Activated T-cell treated with anti-CD3 and anti-CD28 coated beads, Interleukin-2, amount 50 U/mL, for 4 hours (primary cell): ENCODE data around the gene PHPT1. TPM values are rescaled to one million over a fixed set of nuclear protein-coding genes. Genes with fewer than 3 reads are reported as not detected.
"Not testable (repeated sequence)": the region's sequence is repeated elsewhere in the genome, so short reads cannot be mapped to it uniquely, and the experiment has no call there.

ENCODE experiments used
- ATAC-seq, 2 donors: fragments of 200-7000 bp; cut with Tn5 transposase; one replicate each; pipeline ENCODE4 v1.10.0; 2021
- DNase-seq: peaks from one replicate; pipeline ENCODE4 v3.0.0-alpha.2; 2020
- H3K27me3 Mint-ChIP-seq: one replicate; pipeline ENCODE4 v1.8.0; 2021; ENCODE audit warnings: low read depth, mixed read lengths
- H3K36me3 Mint-ChIP-seq: one replicate; pipeline ENCODE4 v1.8.0; 2022; ENCODE audit warnings: mixed read lengths; ENCODE audit not compliant: insufficient read depth
- H3K4me1 Mint-ChIP-seq: one replicate; pipeline ENCODE4 v1.8.0; 2021; ENCODE audit warnings: low read depth, mixed read lengths
- H3K4me3 Mint-ChIP-seq: one replicate; pipeline ENCODE4 v1.8.0; 2021; ENCODE audit warnings: mild to moderate bottlenecking, moderate library complexity, mixed read lengths
- H3K9me3 Mint-ChIP-seq: one replicate; pipeline ENCODE4 v1.8.0; 2021; ENCODE audit warnings: mixed read lengths
- total RNA-seq, 3 donors: library from RNA; stranded (reverse); gene quantifications; one replicate each; pipeline ENCODE4 v1.2.1, GENCODE V29; 2021

PHPT1 gene
- total RNA-seq, 3 donors from 2014 or later, result 112 to 120 (median 119) TPM

- Mint-ChIP-seq H3K4me3 (peak overlapping the region; percentile 87), H3K27me3 (no peaks in the 10 kb centered on the region), H3K36me3 (peaks cover 9% of the 10 kb centered on the region), H3K4me1 (peaks cover 12% of the 10 kb centered on the region), H3K9me3 (no peaks in the 10 kb centered on the region)
- DNase-seq, result no peak
- no peak for ATAC-seq
These were observed 16.0 kb downstream of the PHPT1 start for GRCh38 chr9:136865041-136865767.

- ATAC-seq (peak; percentile 21 to 29), DNase-seq (no peak)
- peak overlapping the region; percentile 87 for H3K4me3 Mint-ChIP-seq
- peaks cover 12% of the 10 kb centered on the region for H3K4me1 Mint-ChIP-seq
- H3K9me3 Mint-ChIP-seq, result no peaks in the 10 kb centered on the region
- H3K36me3 Mint-ChIP-seq, result peaks cover 9% of the 10 kb centered on the region
- no peaks in the 10 kb centered on the region for H3K27me3 Mint-ChIP-seq
These were observed 16.5 kb downstream of the PHPT1 start for GRCh38 chr9:136865768-136866103.

GRCh38 chr9:136866898-136867421 is 17.8 kb downstream of the PHPT1 start:
- not testable (repeated sequence) for H3K36me3 Mint-ChIP-seq, DNase-seq, ATAC-seq, H3K27me3 Mint-ChIP-seq, H3K9me3 Mint-ChIP-seq
- peaks cover 12% of the 10 kb centered on the region for H3K4me1 Mint-ChIP-seq
- H3K4me3 Mint-ChIP-seq, result peak overlapping the region; percentile 79

GRCh38 chr9:136867480-136867879 is 18.3 kb downstream of the PHPT1 start:
- Mint-ChIP-seq H3K4me3 (peak overlapping the region; percentile 79), H3K9me3 (no peaks in the 10 kb centered on the region), H3K36me3 (peaks cover 7% of the 10 kb centered on the region), H3K27me3 (no peaks in the 10 kb centered on the region), H3K4me1 (peaks cover 12% of the 10 kb centered on the region)
- ATAC-seq, result no peak
- DNase-seq, result no peak

GRCh38 chr9:136867917-136868316 is 18.7 kb downstream of the PHPT1 start:
- Mint-ChIP-seq H3K4me1 (peaks cover 12% of the 10 kb centered on the region), H3K36me3 (peaks cover 7% of the 10 kb centered on the region), H3K4me3 (peak overlapping the region; percentile 79), H3K9me3 (no peaks in the 10 kb centered on the region), H3K27me3 (no peaks in the 10 kb centered on the region)
- ATAC-seq (no peak), DNase-seq (no peak)

- H3K9me3 Mint-ChIP-seq, result no peaks in the 10 kb centered on the region
- DNase-seq, result no peak
- H3K4me3 Mint-ChIP-seq, result peak overlapping the region; percentile 29
- peaks cover 10% of the 10 kb centered on the region for H3K4me1 Mint-ChIP-seq
- no peaks in the 10 kb centered on the region for H3K27me3 Mint-ChIP-seq
- no peak for ATAC-seq
- H3K36me3 Mint-ChIP-seq, result peaks cover 6% of the 10 kb centered on the region
These were observed 19.4 kb downstream of the PHPT1 start for GRCh38 chr9:136868644-136869043.

GRCh38 chr9:136869611-136870010 is 20.4 kb downstream of the PHPT1 start:
- H3K9me3 Mint-ChIP-seq, H3K36me3 Mint-ChIP-seq, H3K27me3 Mint-ChIP-seq, H3K4me3 Mint-ChIP-seq, H3K4me1 Mint-ChIP-seq, DNase-seq, ATAC-seq: not testable (repeated sequence)

- ATAC-seq (no peak), DNase-seq (no peak)
- peaks cover under 1% of the 10 kb centered on the region for H3K4me1 Mint-ChIP-seq
- H3K27me3 Mint-ChIP-seq, result no peaks in the 10 kb centered on the region
- H3K36me3 Mint-ChIP-seq, result no peaks in the 10 kb centered on the region
- no peaks in the 10 kb centered on the region for H3K9me3 Mint-ChIP-seq
- H3K4me3 Mint-ChIP-seq, result no peak overlapping the region
These were observed 25.9 kb downstream of the PHPT1 start for GRCh38 chr9:136875155-136875554.

- no peaks in the 10 kb centered on the region for H3K9me3 Mint-ChIP-seq
- H3K27me3 Mint-ChIP-seq, result no peaks in the 10 kb centered on the region
- ATAC-seq, result no peak
- H3K36me3 Mint-ChIP-seq, result no peaks in the 10 kb centered on the region
- H3K4me1 Mint-ChIP-seq, result peaks cover 10% of the 10 kb centered on the region
- no peak for DNase-seq
- no peak overlapping the region for H3K4me3 Mint-ChIP-seq
These were observed 27.3 kb downstream of the PHPT1 start for GRCh38 chr9:136876476-136876875.

- H3K27me3 Mint-ChIP-seq, result no peaks in the 10 kb centered on the region
- H3K9me3 Mint-ChIP-seq, result no peaks in the 10 kb centered on the region
- H3K4me1 Mint-ChIP-seq, result peaks cover 40% of the 10 kb centered on the region
- no peak overlapping the region for H3K4me3 Mint-ChIP-seq
- no peak for ATAC-seq
- H3K36me3 Mint-ChIP-seq, result no peaks in the 10 kb centered on the region
- no peak for DNase-seq
These were observed 31.4 kb downstream of the PHPT1 start for GRCh38 chr9:136880651-136881050.

- H3K36me3 Mint-ChIP-seq, result no peaks in the 10 kb centered on the region
These were observed 32.5 kb downstream of the PHPT1 start for GRCh38 chr9:136881691-136882108.

GRCh38 chr9:136882109-136882946 is 33.1 kb downstream of the PHPT1 start:
- peak; percentile 56 to 58 for ATAC-seq
- Mint-ChIP-seq H3K4me1 (peaks cover 44% of the 10 kb centered on the region), H3K27me3 (no peaks in the 10 kb centered on the region), H3K36me3 (no peaks in the 10 kb centered on the region), H3K9me3 (no peaks in the 10 kb centered on the region), H3K4me3 (peak overlapping the region; percentile 74)
- DNase-seq, result peak; percentile 93

More at GRCh38 chr9:136881691-136882108, 32.5 kb downstream of the PHPT1 start:
- Mint-ChIP-seq H3K27me3 (no peaks in the 10 kb centered on the region), H3K9me3 (no peaks in the 10 kb centered on the region), H3K4me3 (peak overlapping the region; percentile 74), H3K4me1 (peaks cover 40% of the 10 kb centered on the region)
- peak; percentile 16 to 35 for ATAC-seq
- peak; percentile 28 for DNase-seq

- not testable (repeated sequence) for H3K36me3 Mint-ChIP-seq
These were observed 33.7 kb downstream of the PHPT1 start for GRCh38 chr9:136882947-136883283.

GRCh38 chr9:136883670-136884069 is 34.5 kb downstream of the PHPT1 start:
- H3K27me3 Mint-ChIP-seq, H3K36me3 Mint-ChIP-seq, H3K9me3 Mint-ChIP-seq, ATAC-seq, DNase-seq: not testable (repeated sequence)
- H3K4me3 Mint-ChIP-seq, result peak overlapping the region; percentile 74
- H3K4me1 Mint-ChIP-seq, result peaks cover 53% of the 10 kb centered on the region

More at GRCh38 chr9:136882947-136883283, 33.7 kb downstream of the PHPT1 start:
- not testable (repeated sequence) for H3K9me3 Mint-ChIP-seq, H3K27me3 Mint-ChIP-seq, ATAC-seq, DNase-seq
- Mint-ChIP-seq H3K4me1 (peaks cover 47% of the 10 kb centered on the region), H3K4me3 (peak overlapping the region; percentile 74)
